Memory B cell (primary cell): ENCODE data around the gene TRIM24.
"Not testable (repeated sequence)": the region's sequence is repeated elsewhere in the genome, so short reads cannot be mapped to it uniquely, and the experiment has no call there.

Source experiments
- ATAC-seq: fragments of 150-1000 bp; cut with Tn5 transposase; 2 replicates; pipeline ENCODE4 v1.10.0; 2021; ENCODE audit warnings: low read depth, mild to moderate bottlenecking, moderate library complexity
- DNase-seq, 2 donors: peaks; one replicate each; pipeline ENCODE4 v3.0.0; 2022; ENCODE audit warnings: low spot score in 2 of 2
- H3K27ac Mint-ChIP-seq: one replicate; pipeline ENCODE4 v1.8.0; 2022; ENCODE audit warnings: mild to moderate bottlenecking, moderate library complexity, mixed read lengths
- H3K27me3 Mint-ChIP-seq: one replicate; pipeline ENCODE4 v1.8.0; 2022; ENCODE audit warnings: mixed read lengths
- H3K36me3 Mint-ChIP-seq: one replicate; pipeline ENCODE4 v1.8.0; 2022; ENCODE audit warnings: mild to moderate bottlenecking, mixed read lengths
- H3K4me1 Mint-ChIP-seq: one replicate; pipeline ENCODE4 v1.8.0; 2022; ENCODE audit warnings: mixed read lengths
- H3K4me3 Mint-ChIP-seq: one replicate; pipeline ENCODE4 v1.8.0; 2022; ENCODE audit warnings: mild to moderate bottlenecking, moderate library complexity, mixed read lengths
- H3K9me3 Mint-ChIP-seq: one replicate; pipeline ENCODE4 v1.8.0; 2022; ENCODE audit warnings: mixed read lengths

TRIM24 gene

DNA sequence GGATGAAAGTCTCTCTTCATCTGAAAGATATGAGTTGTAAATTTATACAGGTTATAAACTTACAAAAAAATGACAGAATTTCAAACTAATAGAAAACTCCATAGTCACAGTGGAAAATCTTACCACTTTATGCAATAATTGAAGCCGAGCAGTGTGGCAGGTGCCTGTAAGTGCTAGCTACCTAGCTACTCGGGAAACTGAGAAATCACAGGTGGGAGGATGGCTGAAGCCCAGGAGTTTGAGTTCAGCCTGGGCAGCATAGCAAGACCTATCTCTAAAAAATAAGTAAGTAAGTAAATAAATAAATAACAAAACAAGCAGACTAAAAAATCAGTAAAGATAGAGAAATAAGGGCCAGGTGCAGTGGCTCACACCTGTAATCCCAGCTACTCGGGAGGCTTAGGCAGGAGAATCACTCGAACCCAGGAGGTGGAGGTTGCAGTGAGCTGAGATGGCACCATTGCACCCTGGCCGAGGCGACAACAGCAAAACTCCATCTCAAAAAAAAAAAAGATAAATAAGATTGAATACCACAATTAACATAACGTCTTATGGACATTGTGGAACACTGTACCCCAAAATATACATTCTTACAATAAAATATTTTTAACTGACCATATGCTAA lies 61.9 kb downstream of the TRIM24 start:
- Mint-ChIP-seq H3K4me1 (no peaks in the 10 kb centered on the region), H3K9me3 (peaks cover 14% of the 10 kb centered on the region), H3K27ac (no peak overlapping the region), H3K4me3 (no peak overlapping the region), H3K36me3 (peaks cover 51% of the 10 kb centered on the region), H3K27me3 (no peaks in the 10 kb centered on the region)
- ATAC-seq (no peak), DNase-seq (no peak)

DNA sequence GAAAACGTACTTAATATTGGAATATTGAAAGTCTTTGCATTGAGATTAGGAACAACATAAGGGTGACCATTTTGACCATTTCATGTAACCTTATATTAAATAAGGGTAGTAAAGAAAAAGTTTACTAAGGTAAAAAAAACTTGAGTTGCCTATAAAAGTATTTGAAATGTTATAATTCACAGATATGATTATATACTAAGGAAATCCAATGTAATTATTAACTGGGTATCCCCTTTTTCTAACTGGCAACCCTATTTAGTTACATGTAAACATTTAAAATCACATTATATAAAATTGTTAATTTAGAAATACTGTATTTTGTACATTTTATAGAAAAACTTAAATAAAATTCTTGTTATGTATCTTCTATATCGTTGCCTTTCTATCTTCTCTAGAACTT lies 64.2 kb downstream of the TRIM24 start:
- Mint-ChIP-seq H3K4me1 (no peaks in the 10 kb centered on the region), H3K36me3 (peaks cover 46% of the 10 kb centered on the region), H3K4me3 (no peak overlapping the region), H3K27ac (no peak overlapping the region), H3K27me3 (no peaks in the 10 kb centered on the region), H3K9me3 (peaks cover 16% of the 10 kb centered on the region)
- no peak for DNase-seq
- no peak for ATAC-seq

DNA sequence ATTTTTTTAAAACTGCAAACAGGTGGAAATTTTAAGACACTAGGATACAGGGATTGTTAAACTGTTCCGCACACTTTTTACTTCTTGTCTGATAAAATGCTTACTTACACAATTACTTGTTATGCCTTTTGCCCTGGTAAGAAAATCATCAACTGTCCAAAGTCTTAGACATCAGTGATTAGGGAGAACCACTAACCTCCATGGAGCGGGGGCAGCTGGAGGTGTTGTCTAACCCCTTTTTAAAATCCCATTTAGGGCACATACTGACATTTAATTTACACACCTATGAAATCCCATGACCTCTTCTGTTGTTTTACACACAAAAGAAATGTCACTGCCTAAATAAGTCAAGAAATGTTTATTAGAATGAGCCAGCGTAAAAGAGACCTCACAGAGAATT lies 65.7 kb downstream of the TRIM24 start:
- peaks cover 37% of the 10 kb centered on the region for H3K36me3 Mint-ChIP-seq
- no peak for DNase-seq
- no peak overlapping the region for H3K27ac Mint-ChIP-seq
- H3K4me3 Mint-ChIP-seq = no peak overlapping the region
- no peak for ATAC-seq
- H3K4me1 Mint-ChIP-seq = no peaks in the 10 kb centered on the region
- H3K9me3 Mint-ChIP-seq = peaks cover 14% of the 10 kb centered on the region
- no peaks in the 10 kb centered on the region for H3K27me3 Mint-ChIP-seq

DNA sequence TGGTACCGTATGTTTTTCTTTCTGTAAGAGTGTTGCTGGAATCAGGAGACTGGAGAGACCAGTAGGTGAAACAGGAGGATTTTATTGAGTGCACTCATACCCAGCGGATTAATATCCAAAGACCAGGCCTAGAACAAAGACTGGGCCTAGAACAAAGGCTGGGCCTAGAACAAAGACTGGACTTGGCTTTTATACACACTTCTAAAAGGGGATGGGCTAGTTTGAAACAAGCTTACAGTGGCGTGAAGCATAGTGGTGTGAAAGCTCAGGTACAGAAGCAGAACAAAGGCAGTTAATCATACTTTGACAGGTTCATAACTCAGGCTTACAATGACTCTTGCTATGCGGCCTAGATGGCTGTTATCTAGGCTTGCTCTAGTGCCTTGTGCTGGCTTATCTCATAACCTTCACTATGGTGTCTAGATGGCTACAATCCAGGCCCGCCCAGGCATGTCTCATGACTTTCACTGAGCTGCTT lies 67.7 kb downstream of the TRIM24 start:
- H3K4me3 Mint-ChIP-seq = no peak overlapping the region
- no peak for DNase-seq
- no peaks in the 10 kb centered on the region for H3K27me3 Mint-ChIP-seq
- peaks cover 34% of the 10 kb centered on the region for H3K36me3 Mint-ChIP-seq
- no peak overlapping the region for H3K27ac Mint-ChIP-seq
- no peak for ATAC-seq
- H3K4me1 Mint-ChIP-seq = no peaks in the 10 kb centered on the region
- peaks cover 10% of the 10 kb centered on the region for H3K9me3 Mint-ChIP-seq

DNA sequence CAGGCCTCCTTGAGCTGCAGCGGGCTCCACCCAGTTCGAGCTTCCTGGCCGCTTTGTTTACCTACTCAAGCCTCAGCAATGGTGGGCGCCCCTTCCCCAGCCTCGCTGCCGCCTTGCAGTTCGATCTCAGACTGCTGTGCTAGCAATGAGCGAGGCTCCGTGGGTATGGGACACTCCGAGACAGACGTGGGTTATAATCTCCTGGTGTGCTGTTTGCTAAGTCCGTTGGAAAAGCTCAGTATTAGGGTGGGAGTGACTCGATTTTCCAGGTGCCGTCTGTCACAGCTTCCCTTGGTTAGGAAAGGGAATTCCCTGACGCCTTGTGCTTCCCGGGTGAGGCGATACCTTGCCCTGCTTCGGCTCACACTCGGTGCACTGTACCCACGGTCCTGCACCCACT lies 76.8 kb downstream of the TRIM24 start:
- H3K4me1 Mint-ChIP-seq, H3K4me3 Mint-ChIP-seq, H3K27me3 Mint-ChIP-seq, H3K27ac Mint-ChIP-seq, H3K9me3 Mint-ChIP-seq, ATAC-seq, DNase-seq: not testable (repeated sequence)
- H3K36me3 Mint-ChIP-seq = peaks cover 54% of the 10 kb centered on the region

DNA sequence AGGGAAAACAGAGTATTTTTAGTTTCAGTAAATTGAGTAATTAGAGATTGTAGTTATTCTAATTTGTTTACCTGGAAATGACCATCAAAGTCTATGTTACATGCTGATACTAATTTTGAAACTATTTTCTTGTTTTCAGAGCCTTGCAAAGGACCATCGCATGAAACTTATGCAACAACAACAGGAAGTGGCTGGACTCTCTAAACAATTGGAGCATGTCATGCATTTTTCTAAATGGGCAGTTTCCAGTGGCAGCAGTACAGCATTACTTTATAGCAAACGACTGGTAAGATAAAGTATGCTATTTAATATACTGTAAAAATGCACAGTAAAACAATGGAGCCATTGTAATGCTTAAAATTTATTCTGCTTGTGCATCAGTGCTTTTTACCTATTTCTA lies 78.5 kb downstream of the TRIM24 start:
- Mint-ChIP-seq H3K36me3 (peaks cover 55% of the 10 kb centered on the region), H3K27ac (no peak overlapping the region), H3K4me1 (peaks cover 2% of the 10 kb centered on the region), H3K9me3 (peaks cover 4% of the 10 kb centered on the region), H3K27me3 (no peaks in the 10 kb centered on the region), H3K4me3 (no peak overlapping the region)
- ATAC-seq (no peak), DNase-seq (no peak)

DNA sequence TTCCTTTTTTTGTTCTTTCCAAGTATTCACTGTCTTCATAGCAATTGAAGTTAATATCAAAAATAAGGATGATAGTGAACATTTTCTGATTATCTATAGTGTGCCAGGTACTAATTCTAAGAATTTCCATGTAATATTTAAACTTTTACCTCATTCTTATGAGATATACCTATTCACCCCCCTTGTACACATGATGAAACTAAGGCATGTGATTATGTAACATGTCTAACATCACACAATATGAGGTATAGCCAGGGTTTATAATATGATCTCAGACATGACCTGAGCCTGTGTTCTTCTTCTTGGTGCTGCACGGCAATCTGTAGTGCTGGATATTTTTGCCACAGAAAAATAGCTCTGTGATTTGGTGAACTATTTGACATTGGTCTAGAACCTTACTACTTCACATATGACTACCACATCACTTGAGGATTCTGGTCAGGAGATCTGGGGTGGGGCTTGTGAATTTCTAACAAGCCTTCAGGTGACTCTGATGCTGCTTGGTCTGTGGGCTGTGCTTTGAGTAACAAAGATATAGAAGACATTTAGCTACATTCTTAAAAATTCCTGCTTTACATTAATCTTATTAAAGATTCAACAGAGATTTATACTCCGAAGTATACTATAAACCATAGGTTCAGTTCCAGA lies 79.1 kb downstream of the TRIM24 start:
- Mint-ChIP-seq H3K4me3 (no peak overlapping the region), H3K9me3 (peaks cover 4% of the 10 kb centered on the region), H3K36me3 (peaks cover 55% of the 10 kb centered on the region), H3K4me1 (peaks cover 2% of the 10 kb centered on the region), H3K27ac (no peak overlapping the region), H3K27me3 (no peaks in the 10 kb centered on the region)
- DNase-seq = no peak
- ATAC-seq = no peak

DNA sequence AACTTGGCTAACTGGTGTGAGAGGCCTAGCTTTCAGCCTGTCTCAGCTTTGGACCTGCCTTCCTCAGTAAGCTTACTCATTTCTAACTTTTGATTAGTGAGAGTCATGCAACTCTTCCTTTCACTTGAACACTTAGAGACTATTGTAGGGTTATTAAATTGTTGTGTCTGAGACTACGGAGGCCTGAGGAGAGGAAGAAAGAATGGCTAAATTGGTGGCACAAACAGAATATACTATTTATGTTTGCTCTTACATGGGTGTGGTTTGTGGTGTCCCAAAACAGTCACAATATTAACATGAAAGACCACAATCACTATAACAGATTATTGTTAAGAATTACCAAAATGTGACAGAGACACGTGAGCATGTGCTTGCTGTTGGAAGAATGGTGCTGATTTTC lies 82.1 kb downstream of the TRIM24 start:
- peaks cover 59% of the 10 kb centered on the region for H3K36me3 Mint-ChIP-seq
- DNase-seq (no peak), ATAC-seq (no peak)
- H3K4me3 Mint-ChIP-seq = no peak overlapping the region
- H3K27ac Mint-ChIP-seq = no peak overlapping the region
- no peaks in the 10 kb centered on the region for H3K27me3 Mint-ChIP-seq
- H3K4me1 Mint-ChIP-seq = no peaks in the 10 kb centered on the region
- peaks cover 15% of the 10 kb centered on the region for H3K9me3 Mint-ChIP-seq

DNA sequence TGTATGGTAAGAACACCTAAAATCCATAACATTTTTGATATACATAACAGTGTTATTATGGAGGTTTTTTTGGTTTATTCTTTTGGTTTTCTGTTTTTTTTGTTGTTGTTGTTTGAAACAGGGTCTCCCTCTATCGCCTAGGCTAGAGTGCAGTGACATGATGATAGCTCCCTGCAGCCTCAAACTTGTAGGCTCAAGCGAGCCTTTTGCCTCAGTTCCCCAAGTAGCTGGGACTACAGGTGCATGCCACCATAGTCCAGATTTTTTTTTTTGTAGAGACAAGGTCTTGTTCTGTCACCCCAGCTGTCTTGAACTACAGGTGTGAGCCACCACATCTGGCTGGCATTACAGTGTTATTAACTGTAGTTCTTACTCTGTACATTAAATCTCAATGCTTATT lies 83.7 kb downstream of the TRIM24 start:
- Mint-ChIP-seq H3K4me3 (no peak overlapping the region), H3K4me1 (no peaks in the 10 kb centered on the region), H3K9me3 (peaks cover 15% of the 10 kb centered on the region), H3K27ac (no peak overlapping the region), H3K27me3 (no peaks in the 10 kb centered on the region), H3K36me3 (peaks cover 59% of the 10 kb centered on the region)
- no peak for ATAC-seq
- DNase-seq = no peak

DNA sequence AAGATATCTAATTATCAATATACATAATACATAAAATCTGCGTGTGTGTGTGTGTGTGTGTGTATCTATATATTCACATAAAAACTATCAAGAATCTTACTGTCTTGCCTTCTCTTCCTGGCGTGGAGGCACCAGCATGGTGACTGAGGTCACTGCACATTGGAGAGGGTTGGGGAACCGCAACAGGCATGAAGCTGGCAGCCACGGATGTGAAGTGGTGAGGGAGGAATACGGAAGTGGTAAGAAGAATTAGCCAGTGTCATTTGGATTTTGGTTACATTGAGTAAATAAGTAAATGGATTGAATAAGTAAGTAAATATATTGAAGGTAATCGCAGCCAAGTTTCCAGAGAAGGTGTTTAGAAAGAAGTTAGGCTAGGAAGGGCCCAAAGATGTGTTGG lies 85.1 kb downstream of the TRIM24 start:
- H3K27me3 Mint-ChIP-seq = no peaks in the 10 kb centered on the region

DNA sequence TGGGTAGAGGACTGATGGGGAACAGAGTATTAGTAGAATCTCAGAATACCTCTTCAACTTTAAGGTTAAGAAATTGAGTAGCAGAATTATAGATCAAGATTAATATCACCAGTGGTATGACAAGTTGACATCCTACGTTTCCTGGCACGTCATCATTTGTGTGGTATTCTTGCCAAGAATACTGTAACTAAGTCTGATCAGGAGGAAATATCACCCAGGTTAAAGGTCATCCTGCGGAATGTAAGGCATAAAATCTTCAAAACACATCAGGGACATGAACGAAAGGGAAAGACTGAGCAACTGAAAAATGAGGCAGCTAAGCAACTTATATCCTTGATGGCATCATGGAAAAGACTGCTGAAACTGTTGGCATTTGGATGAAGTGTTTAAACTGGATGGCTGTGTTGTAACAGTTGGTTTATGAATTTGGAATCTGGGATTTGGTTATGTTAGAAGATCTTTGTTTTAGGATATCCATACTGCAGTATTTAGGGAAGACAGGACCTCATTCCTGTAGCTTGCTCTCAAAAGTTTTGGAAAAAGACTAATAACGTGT lies 86.1 kb downstream of the TRIM24 start:
- Mint-ChIP-seq H3K27me3 (no peaks in the 10 kb centered on the region), H3K4me3 (no peak overlapping the region)

More for the DNA sequence above, 85.1 kb downstream of the TRIM24 start:
- Mint-ChIP-seq H3K9me3 (peaks cover 23% of the 10 kb centered on the region), H3K36me3 (peaks cover 65% of the 10 kb centered on the region), H3K4me3 (no peak overlapping the region), H3K27ac (no peak overlapping the region), H3K4me1 (no peaks in the 10 kb centered on the region)
- no peak for ATAC-seq
- DNase-seq = no peak

DNA sequence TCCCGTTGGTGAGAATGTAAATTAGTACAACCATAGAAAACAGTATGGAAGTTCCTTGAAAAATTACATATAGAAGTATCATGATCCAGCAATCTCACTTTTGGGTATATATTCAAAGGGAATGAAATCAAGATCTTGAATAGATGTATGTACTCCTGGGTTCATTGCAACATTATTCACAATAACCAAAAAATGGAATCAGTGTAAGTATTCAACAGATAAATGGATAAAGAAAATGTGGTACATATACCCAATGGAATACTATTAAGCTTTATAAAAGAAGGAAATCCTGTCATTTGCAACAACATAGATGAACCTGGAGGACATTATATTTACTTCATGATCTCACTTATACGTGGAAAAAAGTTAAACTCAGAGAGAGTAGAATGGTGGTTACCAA lies 86.8 kb downstream of the TRIM24 start:
- Mint-ChIP-seq H3K9me3 (peaks cover 25% of the 10 kb centered on the region), H3K27me3 (no peaks in the 10 kb centered on the region), H3K36me3 (peaks cover 64% of the 10 kb centered on the region), H3K4me1 (no peaks in the 10 kb centered on the region), H3K4me3 (no peak overlapping the region), H3K27ac (no peak overlapping the region)
- no peak for ATAC-seq
- no peak for DNase-seq

More for the DNA sequence above, 86.1 kb downstream of the TRIM24 start:
- no peak for DNase-seq
- no peak for ATAC-seq
- no peak overlapping the region for H3K27ac Mint-ChIP-seq
- H3K36me3 Mint-ChIP-seq = peaks cover 66% of the 10 kb centered on the region
- H3K9me3 Mint-ChIP-seq = peaks cover 25% of the 10 kb centered on the region
- H3K4me1 Mint-ChIP-seq = no peaks in the 10 kb centered on the region

DNA sequence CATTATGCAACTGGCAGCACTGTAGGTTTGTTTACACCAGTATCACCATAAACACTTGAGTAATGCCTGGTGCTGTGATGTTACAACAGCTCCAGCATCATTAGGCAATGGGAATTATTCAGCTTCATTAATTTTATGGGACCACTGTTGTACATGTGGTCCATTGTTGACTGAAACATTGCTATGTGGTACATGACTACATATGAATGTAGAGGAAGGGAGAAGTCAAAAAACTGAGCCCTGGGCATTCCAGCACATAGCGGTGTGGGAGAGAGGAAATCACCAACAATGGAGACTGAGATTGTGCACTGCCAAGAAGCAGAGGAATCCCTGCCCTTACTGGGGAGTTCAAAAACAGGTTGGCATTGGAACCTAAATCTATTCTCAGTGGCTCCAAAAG lies 89.0 kb downstream of the TRIM24 start:
- Mint-ChIP-seq H3K9me3 (peaks cover 24% of the 10 kb centered on the region), H3K4me3 (no peak overlapping the region), H3K27ac (no peak overlapping the region), H3K36me3 (peaks cover 68% of the 10 kb centered on the region), H3K27me3 (no peaks in the 10 kb centered on the region), H3K4me1 (no peaks in the 10 kb centered on the region)
- DNase-seq (no peak), ATAC-seq (no peak)

DNA sequence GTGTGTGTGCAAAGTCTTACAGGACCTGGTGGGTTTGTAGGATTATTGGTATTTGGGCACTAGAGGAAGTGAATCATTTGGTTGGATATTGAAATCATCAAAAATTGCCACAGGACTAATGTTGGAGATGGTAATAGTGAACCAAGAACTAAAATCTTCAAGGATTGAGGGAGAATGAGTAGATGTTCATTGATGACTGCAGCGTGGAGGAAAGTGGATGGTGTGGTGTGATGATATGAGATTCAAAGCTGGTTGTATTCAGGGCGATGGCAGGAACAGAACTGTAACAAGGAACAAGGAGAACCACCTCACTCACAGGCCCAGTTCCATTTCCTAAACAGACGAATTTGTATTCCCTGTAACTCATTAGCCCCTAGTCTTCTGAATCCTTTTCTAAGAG lies 90.3 kb downstream of the TRIM24 start:
- no peak for ATAC-seq
- Mint-ChIP-seq H3K36me3 (peaks cover 66% of the 10 kb centered on the region), H3K27ac (no peak overlapping the region), H3K9me3 (peaks cover 20% of the 10 kb centered on the region), H3K27me3 (no peaks in the 10 kb centered on the region), H3K4me1 (no peaks in the 10 kb centered on the region), H3K4me3 (no peak overlapping the region)
- DNase-seq = no peak

DNA sequence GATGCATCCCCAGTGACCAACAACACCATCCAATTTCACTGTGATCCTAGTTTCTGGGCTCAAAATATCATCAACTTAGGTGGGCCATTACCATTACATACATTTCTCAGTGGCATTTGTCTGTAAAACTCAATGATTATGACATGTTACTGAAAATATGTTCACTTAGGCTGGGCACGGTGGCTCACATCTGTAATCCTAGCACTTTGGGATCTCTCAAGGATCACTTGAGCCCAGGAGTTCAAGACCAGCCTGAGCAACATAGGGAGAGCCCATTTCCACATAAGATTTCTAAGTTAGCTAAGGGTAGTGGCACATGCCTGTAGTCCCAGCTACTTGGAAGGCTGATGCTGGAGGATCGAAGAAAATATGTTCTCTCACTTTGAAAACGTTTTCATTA lies 91.0 kb downstream of the TRIM24 start:
- Mint-ChIP-seq H3K9me3 (peaks cover 14% of the 10 kb centered on the region), H3K27ac (no peak overlapping the region), H3K4me3 (no peak overlapping the region), H3K4me1 (no peaks in the 10 kb centered on the region), H3K27me3 (no peaks in the 10 kb centered on the region), H3K36me3 (peaks cover 64% of the 10 kb centered on the region)
- DNase-seq (no peak), ATAC-seq (no peak)
